Adipose tissue (tissue), 3 donors: ENCODE measurements around the gene SLF2. TPM values are rescaled to one million over a fixed set of nuclear protein-coding genes. Genes with fewer than 3 reads are reported as not detected.

ENCODE experiments used
- H3K27ac ChIP-seq: one replicate; pipeline ENCODE4 v1.5.1; 2013; ENCODE audit warnings: low read depth, low read length
- WGBS, 3 donors: extraction: QIAGEN DNeasy Blood & Tissue Kit; methylation state at CpG; one replicate each; pipeline ENCODE4 v1.1.7; 2013; 5-methylcytosine and 5-hydroxymethylcytosine counted together
- polyA plus RNA-seq, 3 donors: library from polyadenylated mRNA; stranded (reverse); fragments of 200-250 nt; gene quantifications; one replicate each; pipeline ENCODE4 v1.2.3, GENCODE V29; 2013
- donor health status: healthy with polysubstance abuse.
- donor health status: Bipolar disorder and iron deficiency.
- donor health status: healthy.

SLF2 gene
- polyA plus RNA-seq, 3 donors, result 4.8 to 8.7 (median 6.1) TPM

DNA sequence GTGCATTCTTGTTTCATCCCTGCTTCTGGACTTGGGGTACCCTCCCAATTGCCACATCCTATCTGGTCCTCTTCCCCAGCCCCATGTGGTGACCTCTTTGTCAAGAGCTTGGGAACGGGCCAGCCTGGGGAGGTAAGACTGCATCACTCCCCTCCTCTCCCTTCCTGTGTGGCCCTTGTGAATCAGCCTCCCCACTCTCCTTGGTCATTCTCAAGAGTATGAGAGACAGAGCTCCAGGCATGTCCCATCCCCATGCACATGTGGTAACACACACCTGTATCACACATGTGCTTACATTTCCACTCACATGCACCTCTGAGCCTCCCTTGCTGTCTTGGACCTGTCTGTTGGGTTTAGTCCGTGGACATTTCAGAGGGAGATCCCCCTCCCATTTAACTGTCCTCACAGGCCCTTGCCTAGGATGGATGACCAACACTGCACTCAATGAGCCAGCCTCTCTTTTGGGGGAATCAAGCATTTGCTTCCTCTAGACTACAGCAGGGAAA is 72.0 kb downstream of the SLF2 start:
- no peak overlapping the region for H3K27ac ChIP-seq
- 73 to 76% (median 74%) methylated on average over 2 of the region's 2 CpGs for whole genome bisulfite sequencing, 3 donors

DNA sequence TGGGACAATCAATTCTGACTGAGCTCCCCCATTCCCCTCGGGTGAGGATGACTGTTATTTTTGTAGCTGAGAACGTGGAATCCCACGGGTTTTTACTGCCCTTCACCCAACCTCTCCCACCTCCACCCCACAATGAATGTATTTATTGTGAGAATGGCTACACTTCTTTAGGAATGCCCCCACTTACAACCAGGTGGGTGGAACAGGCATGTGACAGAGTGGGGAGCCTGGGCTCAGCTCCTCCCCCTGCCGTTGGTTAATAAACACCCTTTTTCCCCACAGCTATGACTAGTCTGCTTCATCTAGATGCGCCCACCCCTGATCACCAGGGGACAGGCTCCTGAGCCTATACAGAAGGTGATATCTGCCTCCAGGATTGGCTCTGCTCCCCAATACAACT is 72.6 kb downstream of the SLF2 start:
- no peak overlapping the region for H3K27ac ChIP-seq
- WGBS, 3 donors, result 43 to 72% (median 66%) methylated on average over 5 of the region's 5 CpGs

DNA sequence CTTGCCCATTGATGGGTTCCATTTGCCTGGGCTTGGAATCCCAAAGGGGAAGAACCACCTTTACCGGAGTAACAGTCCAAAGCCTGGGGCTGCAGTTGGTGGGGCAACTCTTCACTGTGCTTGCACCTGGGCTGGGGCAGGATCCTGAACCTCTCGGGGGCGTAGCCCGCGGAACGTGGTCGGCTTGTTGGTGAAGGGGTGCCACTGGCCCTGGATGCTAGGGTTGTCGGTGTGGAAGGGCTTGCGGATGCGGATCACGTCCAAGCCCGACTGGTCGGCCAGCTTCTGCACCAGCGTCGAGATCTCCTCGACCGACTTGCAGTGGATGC is 73.8 kb downstream of the SLF2 start:
- 8 to 29% (median 29%) methylated on average over 17 of the region's 17 CpGs for WGBS, 3 donors
- no peak overlapping the region for H3K27ac ChIP-seq

DNA sequence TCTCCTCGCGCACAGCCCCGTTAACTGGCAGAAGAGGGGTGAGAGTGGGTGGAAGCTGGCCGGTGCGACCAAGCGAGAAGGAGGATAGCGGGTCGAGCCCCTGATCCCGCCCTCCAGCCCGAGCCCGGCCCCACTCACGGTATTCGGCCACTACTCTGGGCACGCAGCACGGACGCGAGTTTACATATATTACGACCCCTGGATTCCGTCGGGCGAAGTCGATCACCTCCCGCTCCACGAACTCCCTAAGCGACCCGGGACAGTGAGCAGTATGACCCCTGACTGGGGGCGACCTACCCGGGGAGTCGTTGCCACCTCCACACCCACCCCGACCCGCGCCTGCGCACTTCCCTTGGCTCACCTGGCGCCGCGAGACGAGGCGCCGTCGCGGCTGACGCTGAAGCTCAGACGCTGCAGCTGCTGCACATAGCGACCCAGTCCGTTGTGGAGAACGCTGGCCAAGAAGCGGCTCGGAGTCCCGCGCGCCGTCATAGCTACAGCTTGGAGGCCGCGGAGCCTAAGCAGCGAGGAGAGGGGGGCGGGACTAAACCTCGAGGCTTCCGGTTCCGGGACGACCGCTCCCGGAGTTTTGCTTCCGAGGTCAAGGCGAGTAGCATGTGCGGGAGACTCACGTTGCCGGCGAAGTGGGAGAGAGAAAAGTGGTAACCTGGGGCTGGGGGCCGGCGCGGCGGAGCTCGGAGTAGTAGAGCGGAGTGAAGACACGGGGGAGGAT is 74.4 kb downstream of the SLF2 start, which contains the start of the genes MRPL43 and TWNK:
MRPL43 (minus strand) TSS at position 546 of the 733 bp plus-strand sequence; CDS start at position 492, 54 bp downstream.
TWNK (plus strand) TSS at position 592 of the 733 bp plus-strand sequence. CDS start 668 bp downstream, outside the sequence.
- 1% methylated on average over 75 of the region's 75 CpGs for WGBS, 3 donors
- no peak within 1 kb of the TSS for H3K27ac ChIP-seq

DNA sequence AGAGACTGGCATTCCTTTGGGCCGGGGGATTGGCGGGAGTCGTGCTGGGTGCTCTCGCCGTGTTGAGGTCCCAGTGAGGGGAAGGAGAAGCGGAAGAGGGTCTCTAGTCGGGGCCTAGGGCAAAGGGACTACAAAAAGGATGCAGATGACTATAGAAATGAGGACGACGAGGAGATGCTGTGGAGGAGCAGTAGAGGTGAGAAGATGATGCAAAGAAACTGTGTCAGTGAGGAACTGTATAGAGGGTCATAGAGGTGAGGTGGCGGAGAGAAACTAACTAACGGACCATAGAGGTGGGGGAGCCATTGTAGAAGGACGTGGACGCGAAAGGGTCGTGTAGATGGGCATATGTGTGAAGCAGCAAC is 74.9 kb downstream of the SLF2 start:
- no peak overlapping the region for H3K27ac ChIP-seq
- WGBS, 3 donors, result 2% methylated on average over 15 of the region's 15 CpGs

DNA sequence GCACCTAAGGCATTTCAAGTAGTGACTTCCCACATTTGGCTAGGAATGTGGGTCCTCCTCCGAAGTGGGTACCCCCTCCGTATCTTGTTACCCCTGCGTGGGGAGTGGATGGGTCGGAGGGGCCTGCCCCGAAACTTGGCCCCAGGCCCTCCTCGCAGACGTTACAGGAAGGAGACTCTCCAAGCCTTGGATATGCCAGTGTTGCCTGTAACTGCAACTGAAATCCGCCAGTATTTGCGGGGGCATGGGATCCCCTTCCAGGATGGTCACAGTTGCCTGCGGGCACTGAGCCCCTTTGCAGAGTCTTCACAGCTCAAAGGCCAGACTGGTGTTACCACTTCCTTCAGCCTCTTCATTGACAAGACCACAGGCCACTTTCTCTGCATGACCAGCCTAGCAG is 75.4 kb downstream of the SLF2 start:
- no peak overlapping the region for H3K27ac ChIP-seq

DNA sequence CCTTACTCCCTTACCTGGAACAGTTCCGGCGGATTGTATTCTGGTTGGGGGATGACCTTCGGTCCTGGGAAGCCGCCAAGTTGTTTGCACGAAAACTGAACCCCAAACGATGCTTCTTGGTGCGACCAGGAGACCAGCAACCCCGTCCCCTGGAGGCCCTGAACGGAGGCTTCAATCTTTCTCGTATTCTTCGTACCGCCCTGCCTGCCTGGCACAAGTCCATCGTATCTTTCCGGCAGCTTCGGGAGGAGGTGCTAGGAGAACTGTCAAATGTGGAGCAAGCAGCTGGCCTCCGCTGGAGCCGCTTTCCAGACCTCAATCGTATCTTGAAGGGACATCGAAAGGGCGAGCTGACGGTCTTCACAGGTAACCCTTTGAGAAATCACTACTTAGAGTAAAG is 76.3 kb downstream of the SLF2 start:
- no peak overlapping the region for H3K27ac ChIP-seq
- 70 to 93% (median 86%) methylated on average over 21 of the region's 21 CpGs for WGBS, 3 donors

More for the DNA sequence above, 75.4 kb downstream of the SLF2 start:
- WGBS, 3 donors, result 56 to 68% (median 60%) methylated on average over 10 of the region's 10 CpGs

DNA sequence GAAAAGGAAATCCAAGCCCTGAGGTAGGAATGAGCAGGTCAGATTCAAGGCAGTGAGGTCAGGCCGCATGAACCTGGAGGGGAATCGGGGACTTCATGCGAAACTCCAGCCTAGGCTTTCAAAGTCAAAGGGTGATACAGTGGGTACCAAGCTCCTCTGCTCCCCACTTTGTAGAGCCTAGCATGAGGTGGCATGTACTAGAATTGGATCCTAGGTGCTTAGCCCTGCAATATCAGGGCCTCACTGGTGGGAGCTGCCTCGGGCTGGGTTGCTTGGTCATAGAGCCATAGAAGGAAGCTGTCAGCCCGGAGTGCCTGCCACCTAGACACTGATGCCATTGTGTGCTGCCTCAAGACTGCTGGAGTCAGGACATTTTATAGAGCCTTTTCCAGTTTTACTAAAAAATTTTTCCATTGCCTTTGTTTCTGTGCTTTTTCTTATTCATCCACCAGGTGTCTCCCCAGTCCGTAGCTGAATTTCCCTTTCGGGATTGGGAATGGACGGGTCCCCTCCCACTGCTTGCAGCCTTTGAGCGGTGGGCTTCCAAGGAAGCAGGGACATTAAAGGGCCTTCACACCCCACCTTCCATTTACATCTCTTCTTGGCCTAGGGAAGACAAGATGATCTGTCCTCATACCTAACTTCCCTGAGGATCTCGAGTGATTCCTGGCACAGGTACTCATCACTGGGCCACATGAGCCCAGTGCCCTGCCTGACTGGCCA is 81.4 kb downstream of the SLF2 start:
- WGBS, 3 donors, result 45 to 61% (median 59%) methylated on average over 10 of the region's 10 CpGs

DNA sequence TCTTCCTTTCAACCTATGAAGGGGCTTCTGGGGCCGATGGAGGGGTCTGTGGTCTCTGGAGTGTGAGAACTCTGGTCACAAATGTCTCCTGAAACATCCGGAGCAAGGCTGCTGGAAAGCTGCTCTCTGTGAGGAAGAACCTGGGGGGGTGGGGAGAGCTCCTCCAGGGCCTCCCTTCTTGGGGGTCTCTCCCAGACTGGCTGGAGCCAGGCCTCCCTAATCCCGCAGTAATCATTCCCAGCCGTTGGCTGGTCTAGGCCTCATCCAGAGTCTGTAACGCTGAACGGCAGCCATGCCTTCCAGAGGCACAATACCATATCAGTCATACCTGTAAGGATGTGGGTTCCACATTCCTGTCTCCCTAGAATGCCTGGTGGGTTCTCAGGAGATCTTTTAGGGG is 82.4 kb downstream of the SLF2 start:
- H3K27ac ChIP-seq, result no peak overlapping the region
- 67 to 71% (median 71%) methylated on average over 6 of the region's 6 CpGs for WGBS, 3 donors

More for the DNA sequence above, 81.4 kb downstream of the SLF2 start:
- H3K27ac ChIP-seq, result no peak overlapping the region

DNA sequence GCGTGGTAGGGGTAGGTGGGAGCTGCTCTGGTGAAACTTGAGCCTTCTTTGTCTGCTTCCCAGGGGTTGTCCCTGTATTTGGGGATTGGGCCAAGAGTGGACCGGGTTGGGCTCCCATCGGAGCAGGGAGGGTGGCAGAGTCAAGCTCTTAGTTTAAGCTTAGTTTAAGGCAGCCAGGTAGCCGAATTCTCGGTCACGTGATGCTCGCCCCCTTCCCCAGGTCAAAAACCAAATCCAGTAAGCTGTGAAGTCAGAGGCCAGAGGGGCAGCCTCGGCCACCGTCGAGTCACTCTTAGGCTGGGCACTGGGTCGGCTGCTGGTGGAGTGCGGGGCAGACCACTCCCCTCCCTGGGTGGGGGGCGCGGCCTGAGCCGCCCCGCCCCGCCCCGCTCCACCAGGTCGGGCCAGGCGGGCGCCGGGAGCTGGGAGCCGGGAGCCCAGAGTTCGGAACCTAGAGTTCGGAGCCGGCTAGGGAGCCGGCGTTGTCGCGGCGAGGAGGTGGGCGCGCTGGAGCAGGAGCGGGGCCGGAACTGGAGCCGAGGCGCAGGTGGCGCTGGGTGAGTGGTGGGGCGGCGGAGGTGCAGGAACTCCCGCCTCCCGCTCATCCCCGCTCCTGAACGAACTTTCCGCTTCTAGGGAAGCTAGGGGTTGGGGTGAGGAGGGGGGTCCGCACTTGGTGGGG is 84.1 kb downstream of the SLF2 start:
- H3K27ac ChIP-seq, result no peak overlapping the region
- WGBS, 3 donors, result 4 to 5% (median 5%) methylated on average over 40 to 46 of the region's 46 CpGs

DNA sequence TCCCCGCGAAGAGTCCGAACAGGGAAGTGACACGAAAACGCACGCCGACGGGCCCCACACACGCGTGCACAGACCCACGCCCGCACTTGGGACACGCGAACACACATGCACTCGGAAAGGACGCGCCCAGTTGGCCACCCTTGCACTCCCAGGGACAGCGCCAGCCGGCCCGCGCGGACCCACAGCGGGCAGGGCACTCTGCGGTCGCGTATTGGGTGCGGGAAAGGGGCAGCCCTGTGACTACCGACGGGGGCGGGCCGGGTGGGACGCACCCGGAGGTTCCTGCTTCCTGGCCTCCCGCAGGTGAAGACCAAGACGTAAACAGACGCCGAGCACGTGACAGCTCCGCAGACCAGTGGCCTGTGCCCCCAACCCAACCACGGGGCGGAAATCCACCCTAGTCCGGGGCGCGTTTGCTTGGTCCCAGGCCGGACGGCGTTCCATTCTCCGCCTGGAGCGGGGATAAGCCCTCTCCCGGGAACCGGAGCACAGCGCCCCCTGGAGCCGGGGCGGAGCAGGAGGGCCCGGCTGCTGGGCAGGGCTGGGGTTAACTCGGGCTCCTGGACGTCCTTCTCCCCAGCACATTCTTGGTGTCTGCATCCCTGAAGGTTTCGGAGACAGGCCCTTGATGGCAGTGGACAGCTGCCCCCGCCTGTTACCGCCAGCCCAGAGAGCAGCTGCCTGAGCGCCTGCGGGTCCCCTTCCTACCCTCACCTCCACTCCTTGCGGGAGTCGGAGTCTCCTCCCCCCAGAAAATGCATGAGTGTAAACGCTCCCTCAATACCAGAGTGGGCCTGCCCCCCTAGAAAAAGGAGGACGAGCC is 84.8 kb downstream of the SLF2 start:
- WGBS, 3 donors, result 0% methylated on average over 45 to 66 of the region's 66 CpGs
- H3K27ac ChIP-seq, result no peak overlapping the region

DNA sequence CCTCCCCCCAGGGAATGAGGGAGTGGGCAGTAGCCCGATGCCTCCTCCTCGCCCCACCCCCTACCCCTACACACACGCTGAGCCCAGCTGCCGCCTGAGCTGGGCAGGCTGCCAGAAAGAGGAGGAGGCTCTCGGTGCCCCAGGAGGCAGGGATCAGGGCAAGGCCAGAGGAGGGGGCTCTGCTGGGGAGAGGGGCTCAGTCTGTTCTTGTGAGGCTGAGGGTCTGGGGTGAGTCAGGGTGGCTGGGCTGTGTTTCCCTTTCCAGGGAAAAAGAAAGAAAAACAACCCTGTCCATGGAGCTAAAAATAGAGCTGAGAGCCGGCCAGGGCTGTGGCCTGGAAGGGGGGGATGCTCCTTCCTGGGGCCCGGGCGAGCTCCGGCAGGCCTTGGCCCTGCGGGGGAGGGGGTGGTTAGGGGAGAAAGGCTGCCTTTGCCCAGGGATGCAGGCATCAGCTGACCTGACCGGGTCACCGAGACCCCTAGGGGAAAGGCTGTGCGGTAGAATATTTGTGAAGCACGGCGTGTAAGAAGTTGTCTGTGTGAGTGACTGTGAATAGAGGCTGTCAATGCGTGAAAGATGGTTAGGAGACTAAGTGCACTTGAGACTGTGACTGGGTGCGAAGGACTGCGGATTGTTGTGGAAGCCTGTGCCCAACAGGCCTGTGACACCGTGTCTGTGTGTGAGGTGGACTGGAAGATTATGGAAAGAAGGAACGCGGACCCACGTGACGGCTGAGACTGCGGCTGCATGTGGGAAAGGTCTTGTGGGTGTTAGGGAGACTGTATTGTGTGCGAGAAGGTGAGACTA is 85.6 kb downstream of the SLF2 start:
- WGBS, 3 donors, result 2 to 4% (median 2%) methylated on average over 25 of the region's 25 CpGs

DNA sequence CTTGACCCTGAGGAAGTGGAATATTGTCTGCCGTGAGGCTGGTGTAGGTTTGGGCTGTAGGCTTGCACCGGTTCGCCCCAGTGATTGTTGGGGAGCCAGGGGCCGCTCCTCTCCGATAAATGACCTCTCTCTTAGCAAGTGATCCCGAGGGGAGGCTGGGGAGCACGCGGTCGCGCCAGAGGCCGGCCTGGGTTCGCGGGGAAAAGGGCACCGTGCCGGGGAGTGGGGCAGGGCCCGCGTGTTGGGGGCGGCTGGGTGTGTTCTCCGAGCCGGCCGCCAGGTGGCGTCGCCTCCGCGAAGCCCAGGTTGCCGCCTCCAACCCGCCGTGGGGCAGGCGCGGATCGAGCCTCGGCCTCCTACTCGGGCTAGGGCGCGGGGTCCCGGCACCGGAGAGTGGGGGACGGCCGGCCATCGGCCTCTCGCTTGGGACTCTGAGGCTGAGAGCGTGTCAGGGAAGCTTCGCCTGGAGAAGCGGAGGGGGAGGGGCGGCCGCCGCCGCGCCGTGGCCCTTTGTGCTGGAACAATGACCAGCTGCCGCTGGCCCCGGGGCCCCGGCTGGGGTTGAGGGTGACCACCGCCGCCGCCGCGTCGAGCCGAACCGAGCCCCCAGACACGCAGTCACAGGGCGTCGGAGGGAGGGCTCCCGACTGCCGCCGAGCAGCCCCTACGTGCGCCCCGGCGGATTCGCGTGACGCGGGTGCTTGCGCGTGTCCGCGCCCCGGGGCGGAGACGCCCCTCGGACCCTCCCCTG is 86.4 kb downstream of the SLF2 start:
- H3K27ac ChIP-seq, result peak overlapping the region; percentile 97
- WGBS, 3 donors, result 0% methylated on average over 55 to 83 of the region's 83 CpGs

More for the DNA sequence above, 85.6 kb downstream of the SLF2 start:
- H3K27ac ChIP-seq, result peak overlapping the region; percentile 97

DNA sequence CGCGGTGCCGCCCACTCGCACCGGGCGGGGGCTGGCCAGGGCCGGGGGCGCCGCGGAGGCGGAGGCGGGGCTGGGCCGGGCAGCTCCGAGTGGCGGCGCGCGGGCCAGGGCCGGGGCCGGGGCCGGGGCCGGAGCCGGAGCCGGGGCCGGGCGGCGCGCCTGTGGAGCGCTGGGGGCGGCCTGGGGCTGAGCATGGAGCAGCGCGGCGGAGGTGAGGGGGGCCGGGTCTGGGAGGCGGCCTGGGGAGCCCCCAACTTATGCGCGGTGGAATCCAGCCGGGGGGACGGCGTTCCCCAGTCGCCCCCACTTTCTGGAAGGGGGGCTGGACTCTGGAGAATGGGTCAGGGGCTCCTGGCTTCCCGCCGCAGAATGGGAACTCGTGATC is 87.0 kb downstream of the SLF2 start, which contains the start of gene LZTS2:
LZTS2 (plus strand) TSS at position 67 of the 385 bp plus-strand sequence. CDS start 2,731 bp downstream, outside the sequence.
- peak within 1 kb of the TSS; percentile 97 for H3K27ac ChIP-seq
- 0 to 2% (median 1%) methylated on average over 19 to 44 of the region's 44 CpGs for WGBS, 3 donors

DNA sequence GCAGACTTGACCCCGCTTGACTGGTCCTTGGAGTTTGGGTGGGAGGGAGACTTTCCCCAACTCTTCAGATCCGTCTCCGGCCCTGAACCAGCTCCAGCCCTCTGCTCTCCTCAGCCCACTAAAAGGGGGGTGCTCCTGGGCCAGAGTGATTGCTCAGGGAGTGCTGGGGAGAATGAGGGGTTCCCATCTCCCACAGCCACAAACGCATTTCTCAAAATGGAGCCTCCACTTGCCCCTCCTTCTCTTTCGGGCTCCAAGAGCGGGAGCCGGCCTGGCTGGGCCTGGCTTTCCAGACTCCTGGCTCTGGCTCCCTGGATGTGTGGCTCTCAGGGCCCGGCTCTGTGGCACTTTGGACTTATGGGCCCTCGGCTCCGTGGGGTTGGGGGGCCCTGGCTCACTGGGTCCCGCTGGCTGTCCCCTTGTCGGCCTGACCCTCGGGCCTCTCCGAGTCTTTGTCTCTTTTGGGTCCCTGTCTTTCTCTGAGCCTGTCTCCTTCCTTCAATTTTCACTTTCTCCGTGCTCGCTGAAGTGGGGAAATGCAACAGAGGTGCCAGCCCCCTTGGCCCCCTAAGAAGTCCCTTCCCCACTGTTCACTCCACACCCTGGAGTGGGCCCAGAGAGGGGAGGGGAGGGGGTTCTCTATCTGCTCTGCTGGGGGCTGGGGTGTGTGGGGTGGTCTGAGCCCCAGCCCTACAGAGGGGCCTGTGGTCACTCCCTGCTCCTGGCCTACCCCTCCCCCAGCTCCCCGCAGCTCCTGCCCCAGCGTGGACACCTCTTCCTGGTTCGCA is 87.6 kb downstream of the SLF2 start:
- H3K27ac ChIP-seq, result peak overlapping the region; percentile 97
- 3 to 22% (median 4%) methylated on average over 17 to 19 of the region's 19 CpGs for WGBS, 3 donors
